ENCODE data around the gene MRTO4.

- TF ChIP-seq, protein P1, sequence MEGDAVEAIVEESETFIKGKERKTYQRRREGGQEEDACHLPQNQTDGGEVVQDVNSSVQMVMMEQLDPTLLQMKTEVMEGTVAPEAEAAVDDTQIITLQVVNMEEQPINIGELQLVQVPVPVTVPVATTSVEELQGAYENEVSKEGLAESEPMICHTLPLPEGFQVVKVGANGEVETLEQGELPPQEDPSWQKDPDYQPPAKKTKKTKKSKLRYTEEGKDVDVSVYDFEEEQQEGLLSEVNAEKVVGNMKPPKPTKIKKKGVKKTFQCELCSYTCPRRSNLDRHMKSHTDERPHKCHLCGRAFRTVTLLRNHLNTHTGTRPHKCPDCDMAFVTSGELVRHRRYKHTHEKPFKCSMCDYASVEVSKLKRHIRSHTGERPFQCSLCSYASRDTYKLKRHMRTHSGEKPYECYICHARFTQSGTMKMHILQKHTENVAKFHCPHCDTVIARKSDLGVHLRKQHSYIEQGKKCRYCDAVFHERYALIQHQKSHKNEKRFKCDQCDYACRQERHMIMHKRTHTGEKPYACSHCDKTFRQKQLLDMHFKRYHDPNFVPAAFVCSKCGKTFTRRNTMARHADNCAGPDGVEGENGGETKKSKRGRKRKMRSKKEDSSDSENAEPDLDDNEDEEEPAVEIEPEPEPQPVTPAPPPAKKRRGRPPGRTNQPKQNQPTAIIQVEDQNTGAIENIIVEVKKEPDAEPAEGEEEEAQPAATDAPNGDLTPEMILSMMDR (IDR thresholded peaks at IDR 0.05) = no peak
- TF ChIP-seq EP300 (IDR thresholded peaks at IDR 0.05) = no peak
Observed at GRCh38 chr1:19219451-19219850, 32.2 kb upstream of the MRTO4 start.
